Measurements from ENCODE around the gene SRPX. TPM values are rescaled to one million over a fixed set of nuclear protein-coding genes. Genes with fewer than 3 reads are reported as not detected.

SRPX gene
- total RNA-seq, 1 donor from 2014 or later, result 108 TPM

DNA sequence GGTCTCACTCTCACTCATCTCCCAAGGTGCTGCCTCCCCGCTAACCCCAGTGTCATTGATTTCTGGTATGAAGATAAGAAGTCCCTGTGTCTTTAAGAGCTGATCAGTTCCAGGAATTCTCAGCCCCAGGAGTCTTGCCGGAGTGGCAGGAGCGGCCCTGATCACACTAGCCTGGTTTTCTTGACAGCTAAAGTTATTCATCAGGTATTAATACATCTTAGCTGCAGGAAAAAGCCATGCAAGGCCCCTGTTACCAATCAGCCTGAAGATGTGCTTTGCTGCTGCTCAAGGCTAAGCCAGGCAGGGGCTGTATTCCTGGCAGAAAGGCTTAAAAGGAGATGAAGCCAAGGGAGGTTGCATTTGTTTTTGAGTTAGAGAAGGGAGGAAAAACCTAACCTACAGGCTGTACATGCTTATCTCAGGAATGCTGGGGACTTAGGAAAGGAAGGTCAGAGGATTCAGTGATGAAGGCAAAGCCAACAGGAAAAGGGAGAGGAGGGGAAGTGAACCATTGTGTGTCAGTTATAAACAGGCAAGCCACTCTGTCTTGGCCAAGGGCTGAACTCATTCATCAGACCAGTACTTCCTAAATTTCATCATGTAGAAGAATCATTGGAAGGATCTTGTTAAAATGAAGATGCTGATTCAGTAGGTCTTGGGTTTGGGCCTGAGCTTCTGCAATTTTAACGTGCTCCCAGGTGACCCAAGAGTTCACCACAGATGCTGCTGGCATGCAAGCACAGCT, 8.6 kb downstream of the SRPX start:
- peak; percentile 64 to 65 for DNase-seq (ENCODE audit: low read depth in 2 of 2)

DNA sequence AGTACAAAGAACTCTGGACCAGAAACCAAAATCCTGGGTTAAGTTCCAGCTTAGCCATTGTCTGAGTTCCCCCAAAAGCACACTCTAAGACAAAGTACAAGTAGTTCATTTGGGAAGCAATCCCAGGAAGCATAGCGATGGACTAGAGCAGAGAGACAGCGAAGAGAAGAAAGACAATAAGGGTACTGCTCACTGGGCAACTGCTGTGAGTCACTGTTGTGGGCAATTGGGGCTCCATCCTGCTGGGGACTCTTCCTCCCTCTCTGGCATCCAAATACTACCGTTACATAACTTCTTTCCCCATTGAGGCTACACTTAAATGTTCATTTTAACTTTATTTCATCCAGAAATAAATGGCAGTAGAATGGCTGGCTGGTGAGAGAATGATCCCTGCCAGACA, 14.1 kb downstream of the SRPX start:
- DNase-seq (ENCODE audit: low read depth in 2 of 2), result peak in 1 of 2 donors; percentile 22

DNA sequence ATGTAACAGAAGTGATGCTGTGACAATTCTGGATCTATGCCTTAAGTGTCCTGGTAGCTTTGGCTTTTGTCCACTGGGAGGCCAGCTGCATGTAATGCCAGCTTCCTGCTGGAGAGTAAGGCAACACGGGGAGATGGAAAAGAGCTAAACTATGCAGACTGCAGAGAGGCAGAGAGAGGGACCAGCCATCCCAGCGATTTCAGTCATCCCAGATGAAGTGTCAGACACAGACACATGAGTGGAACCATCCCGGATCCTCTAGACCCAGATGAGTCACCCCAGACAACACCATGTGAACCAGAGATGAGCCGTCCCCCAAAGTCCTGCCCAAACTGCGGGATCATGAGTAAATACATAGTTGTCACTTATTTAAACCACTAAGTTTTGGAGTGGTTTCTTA, 14.6 kb downstream of the SRPX start:
- peak in 1 of 2 donors; percentile 19 for DNase-seq (ENCODE audit: low read depth in 2 of 2)

DNA sequence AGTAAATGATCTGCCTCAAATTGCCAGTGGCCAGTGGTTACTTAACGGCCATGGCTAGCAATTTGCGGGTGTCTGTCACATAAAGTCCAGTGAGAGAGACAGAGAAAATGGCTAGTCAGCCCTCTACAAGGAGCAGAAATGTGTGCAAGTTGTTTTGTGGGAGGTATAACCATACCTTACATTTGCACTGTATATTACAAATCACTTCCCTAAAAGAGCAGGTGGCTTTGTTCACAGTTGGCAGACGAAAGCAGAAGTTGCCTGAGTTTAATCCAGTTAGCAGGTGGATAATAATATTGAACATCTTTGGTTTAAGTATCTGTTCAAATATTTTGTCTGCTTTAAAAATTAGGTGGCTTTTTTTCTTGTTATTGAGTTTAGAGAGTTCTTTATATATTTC, 15.6 kb downstream of the SRPX start:
- DNase-seq (ENCODE audit: low read depth in 2 of 2), result no peak

DNA sequence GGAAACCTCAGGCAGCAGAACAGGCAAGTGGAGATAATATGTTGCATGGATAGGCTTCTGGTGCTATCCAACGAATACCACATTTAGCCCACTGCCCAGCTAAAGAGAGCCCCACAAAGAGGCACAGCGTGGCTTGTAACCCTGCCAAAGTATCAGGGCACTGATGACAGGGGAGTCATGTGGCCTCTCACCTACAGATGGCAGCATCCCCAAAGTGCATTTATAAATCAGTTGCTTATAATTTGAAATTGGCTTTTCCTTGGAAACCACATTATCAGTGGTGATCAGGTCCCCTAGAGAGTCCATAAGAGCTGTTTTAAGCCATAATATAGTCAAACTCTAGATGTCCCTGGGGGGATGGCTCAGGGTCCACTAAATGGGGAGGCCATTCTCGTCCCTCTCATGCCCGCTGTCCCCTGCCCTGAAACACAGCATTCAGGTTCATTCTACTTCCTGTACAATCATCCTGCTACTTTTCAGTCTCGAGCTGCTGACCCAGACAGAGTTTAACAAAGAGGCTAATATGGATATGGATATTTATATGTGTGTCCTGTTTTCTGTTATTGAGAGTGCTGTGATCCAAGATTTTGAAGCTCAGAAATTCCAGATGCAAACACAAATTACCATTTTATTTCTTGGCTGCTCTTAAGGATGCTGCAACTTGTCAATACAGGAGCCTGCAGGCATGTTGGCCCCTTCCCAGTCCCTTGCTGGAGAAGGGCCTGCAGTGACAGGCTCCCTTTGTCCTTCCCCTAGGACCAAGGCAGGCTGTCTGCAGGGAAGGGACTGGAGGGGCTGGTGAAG, 28.5 kb downstream of the SRPX start:
- peak; percentile 38 to 61 for DNase-seq (ENCODE audit: low read depth in 2 of 2)

DNA sequence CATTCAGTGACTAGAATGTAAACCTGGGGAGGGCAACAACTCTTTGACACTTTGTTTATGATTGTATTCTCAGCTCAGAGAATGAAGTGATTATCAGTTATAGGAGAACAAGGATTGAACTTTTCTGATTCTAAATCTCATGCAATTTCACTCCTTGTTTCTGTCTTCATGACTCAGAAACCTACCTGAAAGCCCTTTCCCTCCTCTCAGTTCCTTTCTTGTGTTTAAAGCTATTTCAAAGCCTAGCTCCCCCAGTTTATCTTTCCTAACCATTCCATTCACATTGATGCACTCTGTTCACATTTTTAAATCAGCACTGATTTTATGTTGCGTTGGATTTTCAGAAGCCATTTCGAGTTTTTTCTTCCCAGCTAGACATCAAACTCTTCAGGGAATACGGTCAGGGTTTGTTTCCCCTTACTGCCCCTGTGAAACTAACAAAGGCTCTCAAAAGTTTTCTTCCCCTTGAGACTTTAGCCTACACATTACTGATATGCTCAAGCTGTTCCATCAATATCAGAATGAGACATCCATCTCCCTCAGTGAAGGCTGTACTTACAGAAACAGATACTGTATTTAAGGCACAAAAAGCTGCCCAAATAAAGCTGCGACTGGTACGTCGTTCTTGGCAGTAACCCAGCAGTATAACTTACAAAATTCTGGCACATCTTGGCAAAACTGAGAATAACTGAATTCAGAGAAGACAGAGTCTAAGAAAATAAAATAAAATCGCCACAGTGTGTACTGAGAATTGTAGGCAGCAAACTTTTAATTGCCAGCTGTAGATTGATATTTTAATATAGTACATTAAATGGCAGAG, 31.0 kb downstream of the SRPX start:
- DNase-seq (ENCODE audit: low read depth in 2 of 2), result no peak

DNA sequence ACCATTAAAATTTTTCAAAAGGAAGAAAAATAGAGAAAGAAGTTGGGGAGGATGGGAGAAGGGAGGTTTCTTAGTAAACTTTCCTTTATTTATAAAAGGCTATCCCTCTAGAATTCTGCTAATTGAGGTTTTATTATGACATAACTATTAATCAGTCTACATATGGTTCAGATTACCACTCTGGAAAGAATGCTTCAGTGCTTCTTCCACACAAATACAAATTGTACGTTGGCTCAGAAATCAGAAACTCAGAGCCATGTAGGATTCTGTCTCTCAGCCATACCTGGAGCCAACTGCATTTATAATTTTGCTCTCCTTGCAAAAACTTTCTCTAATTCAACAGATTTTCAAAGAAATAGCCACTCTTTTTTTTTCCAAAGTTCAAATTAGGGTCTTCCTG, 37.1 kb downstream of the SRPX start:
- DNase-seq (ENCODE audit: low read depth in 2 of 2), result no peak

DNA sequence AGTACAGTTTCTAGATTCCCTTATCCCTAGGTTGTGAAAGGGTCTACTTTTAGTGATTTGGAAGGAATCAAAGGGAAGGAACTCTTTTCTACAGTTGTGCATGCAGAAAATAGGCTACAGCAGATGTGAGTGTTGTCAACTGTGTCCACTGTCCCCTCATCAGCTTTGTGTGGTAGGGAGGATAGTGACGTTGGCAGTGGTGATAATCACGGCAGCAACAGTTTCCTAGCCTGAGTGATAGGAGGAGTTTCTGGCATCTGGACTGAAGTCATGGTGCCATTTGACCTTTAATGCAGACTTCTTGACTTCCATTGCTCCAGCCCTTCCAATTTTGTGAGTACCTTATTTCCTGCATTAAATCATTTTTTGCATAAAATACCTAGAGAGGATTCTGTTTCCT, 39.3 kb downstream of the SRPX start:
- DNase-seq (ENCODE audit: low read depth in 2 of 2), result no peak

DNA sequence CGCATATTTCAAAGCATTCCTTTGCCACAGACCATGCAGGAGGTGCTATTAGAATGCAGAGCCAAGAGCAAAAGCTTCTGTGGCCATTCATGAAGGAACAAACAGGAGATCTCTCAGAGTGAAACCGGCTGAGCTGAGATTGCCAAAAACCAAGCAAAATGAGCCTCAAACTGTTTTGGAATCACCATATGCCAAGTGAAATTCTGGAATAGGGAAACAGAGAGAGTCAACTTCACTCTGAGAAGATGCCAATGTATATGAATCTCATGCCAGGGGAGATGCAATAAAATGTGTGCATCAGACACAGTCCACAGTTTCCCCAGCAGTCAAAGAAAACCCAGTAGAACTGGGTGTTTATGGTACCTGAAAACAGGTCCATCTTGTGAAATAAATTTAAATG, 42.3 kb downstream of the SRPX start:
- no peak for DNase-seq (ENCODE audit: low read depth in 2 of 2)

DNA sequence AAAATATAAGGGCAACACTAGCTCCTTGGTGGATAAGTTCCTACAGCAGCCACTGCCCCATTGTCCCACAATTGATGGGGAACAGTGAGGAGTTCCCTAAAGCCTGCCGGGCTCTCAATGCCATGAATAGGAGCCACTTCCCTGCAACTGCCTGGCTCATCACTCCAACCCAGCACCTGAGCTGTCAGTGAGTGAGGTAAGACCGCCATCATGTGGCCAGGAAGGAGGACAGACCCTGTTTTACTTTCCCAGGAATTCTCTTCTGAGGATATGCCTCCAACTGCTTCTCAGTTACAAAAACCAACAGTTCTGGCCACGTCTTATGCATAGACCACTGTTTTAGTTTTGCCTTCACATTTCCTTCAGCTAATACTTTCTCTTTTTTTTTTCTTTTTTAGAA, 45.5 kb downstream of the SRPX start:
- DNase-seq (ENCODE audit: low read depth in 2 of 2), result peak; percentile 28 to 55

DNA sequence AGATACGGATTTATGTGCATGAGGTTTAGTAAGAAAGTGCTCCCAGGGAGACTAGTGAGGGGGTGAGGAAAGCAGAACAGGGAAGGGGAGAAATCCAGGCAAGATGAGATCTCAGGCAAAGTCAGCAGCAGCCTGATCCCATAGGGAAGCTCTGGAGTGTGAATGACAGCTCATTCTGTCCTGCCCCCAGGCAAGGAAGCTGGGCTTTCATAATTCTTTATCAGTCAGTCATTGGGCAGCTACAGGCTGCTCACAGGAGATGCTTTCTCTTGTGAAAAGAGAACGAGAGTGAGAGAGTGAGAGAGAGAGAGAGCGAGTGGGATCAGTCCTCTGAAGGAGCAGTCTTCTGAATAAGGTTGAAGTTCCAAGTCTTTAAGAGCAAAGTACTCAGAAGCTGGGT, 48.1 kb downstream of the SRPX start:
- DNase-seq (ENCODE audit: low read depth in 2 of 2), result no peak

DNA sequence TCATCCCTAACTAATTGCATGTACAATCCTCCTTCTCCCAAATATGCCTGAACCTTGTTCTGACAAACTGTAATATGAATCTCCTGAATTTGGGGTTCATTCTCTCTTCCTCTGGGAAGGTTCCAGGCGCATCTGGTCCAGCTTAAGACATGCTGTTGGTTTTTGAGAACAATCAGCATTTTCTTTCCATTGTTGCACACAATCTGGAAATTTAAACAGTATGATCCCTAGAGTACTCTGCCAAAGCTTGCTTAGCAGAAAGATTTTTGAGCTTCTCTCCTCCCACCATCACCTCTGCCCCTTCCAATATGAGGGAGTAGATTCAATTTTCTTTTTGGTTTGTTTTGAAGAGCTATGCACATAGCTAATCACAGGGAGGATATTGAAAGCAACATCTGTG, 50.1 kb downstream of the SRPX start:
- DNase-seq (ENCODE audit: low read depth in 2 of 2), result no peak

DNA sequence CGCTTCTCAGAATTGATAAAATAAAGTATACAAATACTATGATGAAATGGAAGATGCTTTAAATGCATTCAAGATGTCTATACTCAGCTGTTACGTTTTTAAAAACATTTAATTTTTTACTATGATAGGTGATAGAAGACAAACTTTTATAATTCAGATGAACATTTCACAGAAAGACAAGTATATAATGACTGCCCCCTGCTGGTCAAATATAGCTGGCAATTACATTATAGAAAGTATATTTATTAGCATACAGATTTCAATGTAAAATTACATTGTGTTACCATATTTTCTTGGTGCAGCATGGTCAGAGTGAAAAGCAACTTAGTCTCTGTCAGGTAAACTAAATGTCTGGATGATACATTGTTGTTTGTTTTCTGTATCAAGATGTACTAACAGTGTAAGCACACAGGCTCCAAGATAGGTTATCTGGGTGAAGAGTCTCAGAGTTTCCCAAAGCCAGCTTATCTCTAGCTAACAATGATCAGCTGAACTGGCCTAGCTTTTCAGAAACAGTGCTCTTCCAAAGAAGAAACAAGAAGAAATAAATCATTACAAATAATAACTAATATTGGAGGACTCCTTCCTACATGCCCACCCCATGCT, 54.1 kb downstream of the SRPX start:
- peak; percentile 31 to 57 for DNase-seq (ENCODE audit: low read depth in 2 of 2)

DNA sequence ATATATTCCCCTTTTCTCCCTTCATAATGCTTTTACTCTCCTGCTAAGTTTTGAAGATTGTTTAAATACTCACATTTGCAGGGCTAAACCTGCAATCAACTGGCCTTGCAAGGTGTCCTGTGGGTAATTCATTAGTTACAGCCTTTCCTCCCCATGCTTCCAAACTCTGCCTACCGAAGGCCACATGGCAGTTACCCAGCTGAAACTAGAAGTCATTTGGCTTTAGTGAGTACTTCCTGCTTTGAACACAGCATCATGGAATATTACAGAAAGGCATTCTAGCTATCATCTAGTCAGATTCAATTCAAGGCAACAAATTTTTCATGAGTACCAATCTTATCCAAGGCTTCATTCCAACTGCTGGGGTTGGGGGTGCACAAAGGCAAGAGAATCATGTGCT, 55.6 kb downstream of the SRPX start:
- DNase-seq (ENCODE audit: low read depth in 2 of 2), result peak in 1 of 2 donors; percentile 38

DNA sequence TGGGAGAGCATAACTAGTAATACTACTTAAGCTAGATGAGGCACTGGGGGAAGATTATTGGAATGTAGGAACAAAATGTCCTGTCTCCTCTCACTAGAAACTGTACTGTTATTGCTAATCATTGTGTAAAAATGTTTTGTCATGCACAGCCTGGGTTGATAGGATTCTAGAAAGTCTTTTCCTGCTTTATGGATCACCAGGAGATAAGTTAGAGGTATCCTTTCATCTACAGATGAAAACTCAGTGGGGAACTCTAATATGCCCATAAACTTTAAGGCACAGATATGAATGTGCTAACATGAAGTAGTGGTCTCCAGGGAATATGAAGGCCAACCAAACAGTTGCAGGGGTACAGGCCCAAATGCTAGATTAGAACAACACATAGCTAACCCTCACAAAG, 57.5 kb downstream of the SRPX start:
- DNase-seq (ENCODE audit: low read depth in 2 of 2), result no peak

DNA sequence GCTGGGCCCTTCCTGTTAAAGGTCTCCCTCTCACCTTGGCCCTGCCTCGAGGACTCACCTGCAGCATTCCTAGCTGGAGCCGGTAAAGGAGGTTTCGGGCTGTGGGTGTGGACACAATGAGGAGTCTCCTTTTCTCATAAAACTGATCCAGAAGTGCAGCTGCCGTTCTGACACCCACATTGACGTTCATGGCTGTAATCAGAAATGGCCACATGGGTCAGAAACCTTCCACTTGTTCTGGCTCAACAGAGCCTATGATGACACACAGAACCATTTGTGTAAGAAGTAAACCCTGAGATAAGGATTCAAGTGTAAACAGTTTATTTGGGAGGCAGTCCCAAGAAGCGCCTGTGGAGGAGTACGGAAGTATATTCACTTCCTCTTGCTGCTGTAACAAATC, 63.8 kb downstream of the SRPX start:
- peak in 1 of 2 donors; percentile 8 for DNase-seq (ENCODE audit: low read depth in 2 of 2)

DNA sequence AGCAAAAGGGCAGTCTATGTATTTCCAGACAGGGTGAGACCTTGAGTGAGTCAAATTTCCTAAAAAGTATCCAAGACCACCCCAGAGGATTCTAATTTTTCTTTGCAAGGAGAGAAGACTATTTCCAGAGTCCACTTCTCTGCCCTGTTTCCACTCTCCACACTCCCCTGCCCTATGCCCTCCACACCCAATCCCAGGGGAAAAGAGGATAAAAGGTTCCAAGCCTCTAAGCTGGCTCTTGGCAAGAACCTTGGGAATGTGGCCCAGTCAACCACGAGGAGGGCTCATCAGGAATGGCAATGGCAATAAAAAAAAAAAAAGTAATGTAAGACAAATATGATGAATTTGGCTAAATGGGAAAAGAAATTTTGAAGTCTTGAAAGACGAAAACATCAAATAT, 65.9 kb downstream of the SRPX start:
- DNase-seq (ENCODE audit: low read depth in 2 of 2), result no peak

DNA sequence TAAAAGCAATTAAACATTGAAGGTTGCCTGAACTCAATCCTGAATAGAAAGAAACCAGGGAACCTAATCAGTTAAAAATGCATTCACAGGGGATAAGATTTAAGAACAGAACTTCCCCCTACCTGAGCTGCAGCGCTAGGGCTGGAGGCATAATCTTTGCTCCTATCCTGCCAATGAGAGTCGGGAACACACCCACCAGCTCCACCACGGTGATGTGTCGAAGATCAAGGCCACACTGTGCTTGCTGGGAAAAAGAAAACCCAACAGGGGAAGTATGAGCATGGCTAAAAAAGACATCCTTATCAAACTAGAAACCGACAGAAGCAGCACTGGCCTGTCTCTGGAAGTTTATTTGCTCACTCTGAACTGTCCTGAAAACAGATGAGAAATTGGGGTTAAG, 66.3 kb downstream of the SRPX start:
- DNase-seq (ENCODE audit: low read depth in 2 of 2), result no peak

DNA sequence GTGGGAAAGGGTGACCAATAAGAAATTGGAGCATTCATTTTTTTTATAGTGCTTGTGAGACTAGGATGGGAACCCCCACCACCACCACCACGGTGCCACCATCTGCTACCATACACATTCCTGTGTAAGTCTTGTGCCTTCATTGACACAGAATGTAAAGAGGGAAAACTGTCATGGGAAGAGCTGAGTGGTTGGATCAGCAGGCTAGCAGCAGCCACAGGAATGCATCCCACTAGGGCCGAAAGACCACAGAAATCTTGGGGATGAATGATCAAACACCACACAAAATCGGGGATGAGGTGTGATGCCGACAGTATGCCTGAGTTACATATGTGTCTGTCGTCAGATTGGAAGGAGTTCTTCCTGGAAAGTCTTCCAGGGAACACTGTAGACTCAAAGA, 69.2 kb downstream of the SRPX start:
- no peak for DNase-seq (ENCODE audit: low read depth in 2 of 2)

DNA sequence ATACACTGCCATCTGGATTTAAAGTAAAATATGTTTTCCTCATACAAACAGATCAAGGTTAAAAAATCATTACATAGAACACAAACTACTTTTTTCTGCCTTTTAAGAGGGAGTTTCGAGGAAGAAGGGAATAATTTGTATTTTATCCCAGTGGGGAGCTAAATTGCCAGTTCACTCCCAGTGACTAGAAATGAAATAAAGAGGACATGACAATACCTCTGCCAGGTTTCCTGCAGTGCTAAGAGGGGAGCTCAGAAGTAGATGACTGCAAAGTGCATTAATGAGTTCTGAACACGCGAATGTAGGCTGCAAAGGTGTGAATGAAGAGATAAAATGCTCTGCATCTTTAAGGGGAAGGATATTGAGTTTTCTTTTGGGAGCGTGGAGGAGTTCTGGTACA, 69.7 kb downstream of the SRPX start:
- DNase-seq (ENCODE audit: low read depth in 2 of 2), result no peak

DNA sequence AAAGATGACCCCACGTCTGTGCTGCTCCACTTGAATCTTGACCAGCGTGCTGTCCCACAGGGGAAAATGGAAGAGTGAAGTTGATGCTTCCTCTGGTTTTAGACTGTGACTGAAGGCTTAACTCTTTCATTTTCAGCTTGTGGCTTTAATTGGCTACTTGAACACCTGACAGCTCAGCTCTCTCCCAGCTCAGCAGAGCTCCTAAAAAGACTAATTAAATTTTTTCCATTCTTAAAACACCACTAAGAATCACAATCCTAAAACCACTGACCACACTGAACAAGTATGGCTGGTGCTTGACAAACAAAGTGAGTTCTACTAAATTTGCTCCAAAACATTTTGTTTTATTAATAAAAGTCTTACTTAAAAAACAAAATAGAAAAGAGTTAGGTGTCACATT, 71.7 kb downstream of the SRPX start:
- DNase-seq (ENCODE audit: low read depth in 2 of 2), result no peak

DNA sequence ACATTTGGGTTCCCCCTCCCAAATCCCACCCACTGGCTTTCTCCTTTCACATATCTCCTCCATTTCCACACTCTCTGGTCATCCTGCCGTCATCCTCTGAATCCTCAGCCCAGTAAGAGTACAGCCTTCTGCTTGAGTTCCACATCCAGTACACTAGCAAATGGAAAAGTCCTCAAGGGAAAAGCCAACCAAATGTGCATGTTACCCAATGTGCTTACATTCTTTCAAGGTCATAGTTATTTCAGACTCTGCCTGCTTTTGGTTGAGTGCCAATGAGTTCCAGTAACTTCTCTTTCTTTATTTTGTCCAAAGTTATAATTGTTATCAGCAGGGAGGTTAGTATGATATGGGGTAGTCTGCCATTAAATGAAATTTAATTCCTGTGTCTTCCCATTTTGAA, 78.1 kb downstream of the SRPX start:
- no peak for DNase-seq (ENCODE audit: low read depth in 2 of 2)

Data from lung microvascular endothelial cell (primary cell).